Right lobe of liver (tissue), 6 donors: ENCODE results near the gene MAML3. TPM values are rescaled to one million over a fixed set of nuclear protein-coding genes. Genes with fewer than 3 reads are reported as not detected.

ENCODE experiments used
- ATAC-seq, 4 donors: fragments of 200-7000 bp; cut with Tn5 transposase; one replicate each; pipeline ENCODE4 v1.9.1; 2020; ENCODE audit warnings: mild to moderate bottlenecking in 4 of 4, moderate library complexity in 4 of 4
- DNase-seq, 3 donors: peaks; one replicate each; pipeline ENCODE4 v3.0.0-alpha.2; 2020
- H3K27ac ChIP-seq, 3 donors: fragments of 200-600 bp; one replicate each; pipeline ENCODE4 v1.8.0; 2022
- H3K27me3 ChIP-seq, 2 donors: fragments of 200-600 bp; one replicate each; pipeline ENCODE4 v1.8.0; 2022
- H3K36me3 ChIP-seq, 4 donors: fragments of 200-600 bp; sonication (generic) in 1 of 4; one replicate each; pipeline versions ENCODE4 v1.5.1 to v1.8.0; 2017 to 2022; ENCODE audit warnings: control low read depth in 1 of 4
- H3K4me1 ChIP-seq, 4 donors: fragments of 200-600 bp; sonication (generic) in 1 of 4; one replicate each; pipeline versions ENCODE4 v1.5.1 to v1.8.0; 2017 to 2022; ENCODE audit warnings: control low read depth in 1 of 4
- H3K4me3 ChIP-seq, 3 donors: fragments of 200-600 bp; one replicate each; pipeline ENCODE4 v1.8.0; 2022
- H3K9me3 ChIP-seq, 4 donors: fragments of 200-600 bp; sonication (generic) in 1 of 4; one replicate each; pipeline versions ENCODE4 v1.5.1 to v1.8.0; 2017 to 2022; ENCODE audit warnings: control low read depth in 1 of 4
- CTCF ChIP-seq, 4 donors: fragments of 200-600 bp in 3 of 4; fragments of 450-650 bp in 1 of 4; IDR thresholded peaks; one replicate each; pipeline versions ENCODE4 v1.5.1 to v1.8.0; 2016 to 2022; ENCODE audit warnings: antibody characterized with exemption in 4 of 4, mild to moderate bottlenecking in 2 of 4
- POLR2A ChIP-seq: fragments of 450-650 bp; IDR thresholded peaks from one replicate; pipeline ENCODE4 v1.6.1; 2017; ENCODE audit warnings: antibody characterized with exemption, mild to moderate bottlenecking
- WGBS: methylation state at CpG from one replicate; pipeline ENCODE4 v1.1.6; 2018; ENCODE audit warnings: low coverage, low lambda C conversion rate; ENCODE audit not compliant: insufficient coverage; ENCODE audit errors: missing lambda C conversion rate; 5-methylcytosine and 5-hydroxymethylcytosine counted together
- intact Hi-C, 2 donors: fragments of 100-400 bp; cut with DNase I; formaldehyde crosslinking; loops; one replicate each; pipeline versions ENCODE4 v1.11.2 to v1.14.1; 2022
- total RNA-seq, 6 experiments: library from RNA; depleted of rRNA in 2 of 6; stranded (reverse); fragments of >200 nt in 2 of 6; fragmentation: NEBNext Ultra II Directional in 3 of 6; extraction: Animal tissue kit (Norgen Biotek cat#: 25700) in 3 of 6; gene quantifications; one replicate each; pipeline versions ENCODE4 v1.1.0 to v1.2.4, GENCODE V29; 2016 to 2023
- donor health status: DM: no; HTN: yes; CAD: no.
- donor health status: DM: no; HTN: no; CAD: no.
- donor health status: DM: no; HTN: no; CAD: no.
- donor health status: DM: no; HTN: yes; CAD: no.
- donor health status: DM: no; HTN: yes; CAD: no.

MAML3 gene
- total RNA-seq, 6 experiments from 2014 or later, result 2.6 to 7.8 (median 5.0) TPM

GRCh38 chr4:139919004-139919403 lies 235.0 kb downstream of the MAML3 start:
- DNase-seq, result no peak
- intact Hi-C loops, result no loop called here
- H3K36me3 ChIP-seq, result no peaks in the 10 kb centered on the region
- peaks cover 0 to 49% (median 23%) of the 10 kb centered on the region in 4 donors for H3K4me1 ChIP-seq
- no peaks in the 10 kb centered on the region for H3K9me3 ChIP-seq
- ATAC-seq, result no peak
- peak overlapping the region; percentile 37 to 49 (median 41) for H3K27ac ChIP-seq
- TF ChIP-seq CTCF (IDR thresholded peaks at IDR 0.05) (no peak), POLR2A (no peak)
- no peaks in the 10 kb centered on the region for H3K27me3 ChIP-seq
- no peak overlapping the region for H3K4me3 ChIP-seq

- intact Hi-C loops, result no loop called here
- TF ChIP-seq POLR2A, result no peak
- TF ChIP-seq CTCF (IDR thresholded peaks at IDR 0.05), result no peak
- ATAC-seq (no peak), DNase-seq (no peak)
- Histone ChIP-seq H3K27me3 (no peaks in the 10 kb centered on the region), H3K9me3 (no peaks in the 10 kb centered on the region), H3K4me1 (peaks cover 0 to 49% (median 23%) of the 10 kb centered on the region in 4 donors), H3K36me3 (no peaks in the 10 kb centered on the region), H3K27ac (peak overlapping the region; percentile 16 to 41 (median 37)), H3K4me3 (no peak overlapping the region)
- WGBS, result 79% methylated on average over 7 of the region's 7 CpGs
Observed at GRCh38 chr4:139918591-139918990, 235.4 kb downstream of the MAML3 start.

GRCh38 chr4:139917896-139918295 lies 236.1 kb downstream of the MAML3 start:
- no peaks in the 10 kb centered on the region for H3K9me3 ChIP-seq
- peak overlapping the region in 2 of 3 donors; percentile 16 to 27 for H3K27ac ChIP-seq
- H3K27me3 ChIP-seq, result no peaks in the 10 kb centered on the region
- no peak overlapping the region for H3K4me3 ChIP-seq
- WGBS, result 91% methylated on average over 6 of the region's 6 CpGs
- ATAC-seq (no peak), DNase-seq (no peak)
- H3K4me1 ChIP-seq, result peaks cover 0 to 49% (median 23%) of the 10 kb centered on the region in 4 donors
- H3K36me3 ChIP-seq, result no peaks in the 10 kb centered on the region
- intact Hi-C loops, result no loop called here
- no peak for TF ChIP-seq POLR2A
- TF ChIP-seq CTCF (IDR thresholded peaks at IDR 0.05), result no peak

DNA sequence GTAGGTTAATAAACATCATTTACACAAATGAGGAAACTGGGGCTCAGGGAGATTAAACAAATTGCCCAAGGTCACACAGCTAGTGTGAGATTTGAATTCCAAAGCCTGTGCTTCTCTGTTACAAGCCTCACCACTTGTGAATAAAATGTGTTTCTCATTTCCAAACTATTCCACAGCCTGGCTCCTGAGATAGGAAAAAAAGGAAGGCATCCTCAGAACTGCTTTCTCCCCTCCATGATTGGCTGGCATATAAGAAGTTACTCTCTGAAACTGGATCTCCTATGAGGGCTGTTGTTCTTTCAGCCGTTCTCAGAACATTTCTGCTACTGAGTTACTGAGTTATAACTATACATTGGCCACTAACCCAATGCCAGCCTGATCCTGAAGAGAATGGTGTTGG lies 237.9 kb downstream of the MAML3 start:
- ATAC-seq, result no peak
- H3K27ac ChIP-seq, result no peak overlapping the region
- 83% methylated on average over 1 of the region's 1 CpG for WGBS

More for the DNA sequence above, 237.9 kb downstream of the MAML3 start:
- no peak for DNase-seq
- Histone ChIP-seq H3K27me3 (no peaks in the 10 kb centered on the region), H3K4me3 (no peak overlapping the region), H3K9me3 (no peaks in the 10 kb centered on the region), H3K4me1 (peaks cover 0 to 34% (median 16%) of the 10 kb centered on the region in 4 donors), H3K36me3 (no peaks in the 10 kb centered on the region)
- intact Hi-C loops, result no loop called here
- TF ChIP-seq POLR2A, result no peak
- TF ChIP-seq CTCF (IDR thresholded peaks at IDR 0.05), result no peak
